ENCODE results near the gene QKI. TPM values are rescaled to one million over a fixed set of nuclear protein-coding genes. Genes with fewer than 3 reads are reported as not detected.
"Not testable (repeated sequence)": the region's sequence is repeated elsewhere in the genome, so short reads cannot be mapped to it uniquely, and the experiment has no call there.

Gene QKI
- total and polyA plus RNA-seq, 9 donors = 110 to 256 (median 229) TPM

DNA sequence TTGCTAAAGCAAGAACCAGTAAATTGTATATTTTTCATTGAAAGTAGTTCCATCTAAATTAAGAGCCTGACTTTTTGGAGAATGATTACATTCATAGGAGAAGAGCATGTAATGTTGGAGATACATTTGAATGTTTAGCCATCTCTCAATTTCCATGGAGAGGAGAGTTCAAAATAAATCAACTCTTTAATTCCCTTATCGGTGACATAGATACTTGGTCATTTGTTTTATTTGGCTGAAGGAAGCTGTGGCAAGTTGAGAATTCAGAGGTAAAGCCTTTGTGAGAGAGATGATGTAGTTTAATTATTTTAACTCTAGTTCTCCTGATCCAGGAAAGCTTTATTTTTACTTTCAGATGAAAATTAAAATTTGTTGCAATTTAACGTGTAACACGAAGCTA lies 22.3 kb downstream of the QKI start:
- Histone ChIP-seq H3K4me3 (ENCODE audit: low read length) (no peak overlapping the region), H3K4me1 (ENCODE audit: control insufficient read depth, insufficient read depth, low read length) (no peaks in the 10 kb centered on the region), H3K27me3 (ENCODE audit: control insufficient read depth, insufficient read depth, low read length) (no peaks in the 10 kb centered on the region), H3K36me3 (ENCODE audit: control insufficient read depth, insufficient read depth, low read length) (no peaks in the 10 kb centered on the region), H3K9me3 (replicated peaks; ENCODE audit: control insufficient read depth, low read depth, low read length) (no peaks in the 10 kb centered on the region), H3K27ac (ENCODE audit: low read length) (no peak overlapping the region)
- no peak for DNase-seq
- no CpG with 5 or more reads among the region's 3 CpGs for WGBS (ENCODE audit: insufficient coverage)

DNA sequence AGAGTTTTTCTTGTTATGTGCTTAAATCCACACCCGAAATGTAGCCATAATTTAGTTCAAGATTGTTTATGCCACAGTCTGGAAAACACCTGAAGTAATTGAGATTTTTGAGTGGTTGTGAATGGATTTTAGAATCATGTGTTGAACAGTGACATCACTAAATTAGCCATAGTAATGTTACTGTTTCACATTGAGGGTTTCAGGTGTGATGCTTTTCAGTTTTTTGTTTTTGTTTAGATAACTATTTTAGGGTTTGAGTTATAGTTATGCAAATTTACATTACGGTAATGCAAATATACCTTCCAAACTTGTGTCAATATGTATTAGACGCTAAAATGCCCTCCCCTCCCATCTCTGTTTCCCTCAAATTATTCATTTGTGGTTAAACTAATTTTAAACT lies 22.9 kb downstream of the QKI start:
- H3K4me3 ChIP-seq (ENCODE audit: low read length) = no peak overlapping the region
- DNase-seq = no peak
- WGBS (ENCODE audit: insufficient coverage) = no CpG with 5 or more reads among the region's 3 CpGs
- no peaks in the 10 kb centered on the region for H3K9me3 ChIP-seq (replicated peaks; ENCODE audit: control insufficient read depth, low read depth, low read length)
- H3K4me1 ChIP-seq (ENCODE audit: control insufficient read depth, insufficient read depth, low read length) = no peaks in the 10 kb centered on the region
- no peaks in the 10 kb centered on the region for H3K27me3 ChIP-seq (ENCODE audit: control insufficient read depth, insufficient read depth, low read length)
- no peak overlapping the region for H3K27ac ChIP-seq (ENCODE audit: low read length)
- no peaks in the 10 kb centered on the region for H3K36me3 ChIP-seq (ENCODE audit: control insufficient read depth, insufficient read depth, low read length)

DNA sequence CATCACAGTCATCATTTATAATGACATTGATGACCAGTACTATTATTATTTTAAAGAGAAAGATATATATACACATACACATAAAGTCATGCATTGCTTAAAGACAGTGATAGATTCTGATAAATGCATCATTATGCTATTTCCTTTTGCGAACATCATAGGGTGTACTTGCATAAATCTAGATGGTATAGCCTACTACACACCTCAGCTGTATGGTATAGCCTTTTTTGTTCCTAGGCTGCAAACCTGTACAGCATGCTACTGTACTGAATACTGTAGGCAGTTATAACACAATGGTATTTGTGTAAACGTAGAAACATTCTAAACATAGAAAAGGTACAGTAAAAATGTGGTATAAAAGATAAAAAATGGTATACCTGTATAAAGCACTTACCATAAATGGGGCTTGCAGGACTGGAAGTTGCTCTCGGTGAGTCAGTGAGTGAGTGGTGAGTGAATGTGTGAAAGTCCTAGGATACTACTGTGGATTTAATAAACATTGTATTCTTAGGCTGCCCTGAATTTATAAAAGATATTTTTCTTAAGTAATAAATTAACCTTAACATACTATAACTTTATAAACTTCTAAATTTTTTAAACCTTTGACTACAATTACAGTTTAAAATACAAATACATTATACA lies 23.9 kb downstream of the QKI start:
- DNase-seq = no peak
- no peaks in the 10 kb centered on the region for H3K36me3 ChIP-seq (ENCODE audit: control insufficient read depth, insufficient read depth, low read length)
- no peaks in the 10 kb centered on the region for H3K9me3 ChIP-seq (replicated peaks; ENCODE audit: control insufficient read depth, low read depth, low read length)
- H3K4me1 ChIP-seq (ENCODE audit: control insufficient read depth, insufficient read depth, low read length) = no peaks in the 10 kb centered on the region
- whole genome bisulfite sequencing (ENCODE audit: insufficient coverage) = no CpG with 5 or more reads among the region's 3 CpGs
- no peak overlapping the region for H3K27ac ChIP-seq (ENCODE audit: low read length)
- no peak overlapping the region for H3K4me3 ChIP-seq (ENCODE audit: low read length)
- H3K27me3 ChIP-seq (ENCODE audit: control insufficient read depth, insufficient read depth, low read length) = no peaks in the 10 kb centered on the region

DNA sequence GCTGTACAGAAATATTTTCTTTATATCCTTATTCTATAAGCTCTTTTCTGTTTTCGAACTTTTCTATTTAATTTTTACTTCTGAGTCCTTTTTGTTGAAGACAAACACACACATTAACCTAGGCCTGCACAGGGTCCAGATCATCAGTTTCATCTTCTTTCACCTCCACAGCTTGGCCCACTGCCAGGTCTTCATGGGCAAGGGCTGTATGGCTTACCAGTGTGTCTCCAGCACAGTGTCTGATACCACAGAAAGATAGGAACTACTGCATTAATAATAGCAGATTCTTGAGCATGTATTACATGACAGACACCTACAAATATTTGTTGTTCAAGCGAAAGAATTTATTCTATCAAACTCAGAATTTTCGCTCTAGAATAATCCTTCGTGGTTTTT lies 24.4 kb downstream of the QKI start:
- no peaks in the 10 kb centered on the region for H3K36me3 ChIP-seq (ENCODE audit: control insufficient read depth, insufficient read depth, low read length)
- no peak overlapping the region for H3K27ac ChIP-seq (ENCODE audit: low read length)
- WGBS (ENCODE audit: insufficient coverage) = no CpG with 5 or more reads among the region's 4 CpGs
- no peak overlapping the region for H3K4me3 ChIP-seq (ENCODE audit: low read length)
- no peaks in the 10 kb centered on the region for H3K9me3 ChIP-seq (replicated peaks; ENCODE audit: control insufficient read depth, low read depth, low read length)
- no peaks in the 10 kb centered on the region for H3K4me1 ChIP-seq (ENCODE audit: control insufficient read depth, insufficient read depth, low read length)
- H3K27me3 ChIP-seq (ENCODE audit: control insufficient read depth, insufficient read depth, low read length) = no peaks in the 10 kb centered on the region
- DNase-seq = no peak

DNA sequence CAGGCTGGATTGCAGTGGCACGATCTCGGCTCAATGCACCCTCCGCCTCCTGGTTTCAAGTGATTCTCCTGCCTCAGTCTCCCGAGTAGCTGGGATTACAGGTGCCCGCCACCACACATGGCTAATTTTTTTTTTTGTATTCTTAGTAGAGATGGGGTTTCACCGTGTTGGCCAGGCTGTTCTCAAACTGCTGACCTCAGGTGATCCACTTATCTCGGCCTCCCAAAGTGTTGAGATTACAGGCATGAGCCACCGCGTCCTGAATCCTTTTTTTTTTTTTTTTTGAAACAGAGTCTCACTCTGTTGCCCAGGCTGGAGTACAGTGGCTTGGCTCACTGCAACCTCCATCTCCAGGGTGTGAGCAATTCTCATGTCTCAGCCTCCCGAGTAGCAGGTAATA lies 24.9 kb downstream of the QKI start:
- not testable (repeated sequence) for DNase-seq; H3K36me3 ChIP-seq (ENCODE audit: control insufficient read depth, insufficient read depth, low read length); H3K4me3 ChIP-seq (ENCODE audit: low read length); H3K4me1 ChIP-seq (ENCODE audit: control insufficient read depth, insufficient read depth, low read length); H3K9me3 ChIP-seq (replicated peaks; ENCODE audit: control insufficient read depth, low read depth, low read length); H3K27ac ChIP-seq (ENCODE audit: low read length); H3K27me3 ChIP-seq (ENCODE audit: control insufficient read depth, insufficient read depth, low read length)
- WGBS (ENCODE audit: insufficient coverage) = 100% methylated on average over 7 of the region's 10 CpGs

DNA sequence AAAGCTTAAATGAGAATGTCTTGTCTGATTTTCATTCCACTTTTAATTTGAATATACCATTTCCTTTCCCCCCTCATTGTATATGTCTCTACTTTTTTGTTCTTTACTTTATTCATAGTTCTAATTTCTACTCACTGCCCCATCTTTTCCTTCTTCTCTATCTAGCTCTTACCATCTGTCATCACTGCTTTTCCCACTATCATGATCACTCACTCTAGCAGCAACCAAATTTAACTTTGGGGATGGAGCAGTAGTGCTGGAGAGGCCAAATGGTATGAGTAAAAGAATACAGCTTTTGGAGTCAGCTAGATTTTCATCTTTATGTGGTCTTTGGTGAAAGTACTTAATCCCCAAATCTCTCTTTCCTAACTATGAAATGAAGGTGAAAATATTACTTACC lies 25.5 kb downstream of the QKI start:
- no peak for DNase-seq

DNA sequence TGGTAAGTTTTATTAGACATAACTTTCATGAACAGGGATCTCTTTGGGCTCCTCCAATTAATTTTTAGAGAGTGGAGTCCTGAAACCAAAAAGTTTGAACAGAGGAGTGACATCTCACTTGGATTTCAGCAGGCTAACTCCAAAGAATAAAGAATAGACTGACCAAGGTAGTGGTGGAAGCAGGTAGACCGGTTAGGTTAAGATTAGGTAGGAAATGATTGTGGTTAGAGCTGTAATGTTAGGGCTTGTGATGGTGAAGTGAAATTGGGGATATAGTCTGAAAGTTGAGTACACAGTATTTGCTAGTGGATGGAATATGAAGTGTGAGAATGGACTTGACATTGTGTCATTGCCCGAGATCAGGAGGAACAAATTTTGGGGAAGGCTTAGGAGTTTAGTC lies 27.8 kb downstream of the QKI start:
- WGBS (ENCODE audit: insufficient coverage) = 46% methylated on average over 2 of the region's 2 CpGs
- H3K27ac ChIP-seq (ENCODE audit: low read length) = no peak overlapping the region
- no peak for DNase-seq
- H3K9me3 ChIP-seq (replicated peaks; ENCODE audit: control insufficient read depth, low read depth, low read length) = no peaks in the 10 kb centered on the region
- H3K36me3 ChIP-seq (ENCODE audit: control insufficient read depth, insufficient read depth, low read length) = no peaks in the 10 kb centered on the region
- no peak overlapping the region for H3K4me3 ChIP-seq (ENCODE audit: low read length)
- no peaks in the 10 kb centered on the region for H3K4me1 ChIP-seq (ENCODE audit: control insufficient read depth, insufficient read depth, low read length)
- no peaks in the 10 kb centered on the region for H3K27me3 ChIP-seq (ENCODE audit: control insufficient read depth, insufficient read depth, low read length)

More for the DNA sequence above, 25.5 kb downstream of the QKI start:
- H3K4me1 ChIP-seq (ENCODE audit: control insufficient read depth, insufficient read depth, low read length) = no peaks in the 10 kb centered on the region
- H3K9me3 ChIP-seq (replicated peaks; ENCODE audit: control insufficient read depth, low read depth, low read length) = no peaks in the 10 kb centered on the region
- no peaks in the 10 kb centered on the region for H3K36me3 ChIP-seq (ENCODE audit: control insufficient read depth, insufficient read depth, low read length)
- no peak overlapping the region for H3K4me3 ChIP-seq (ENCODE audit: low read length)
- H3K27ac ChIP-seq (ENCODE audit: low read length) = no peak overlapping the region
- H3K27me3 ChIP-seq (ENCODE audit: control insufficient read depth, insufficient read depth, low read length) = no peaks in the 10 kb centered on the region

DNA sequence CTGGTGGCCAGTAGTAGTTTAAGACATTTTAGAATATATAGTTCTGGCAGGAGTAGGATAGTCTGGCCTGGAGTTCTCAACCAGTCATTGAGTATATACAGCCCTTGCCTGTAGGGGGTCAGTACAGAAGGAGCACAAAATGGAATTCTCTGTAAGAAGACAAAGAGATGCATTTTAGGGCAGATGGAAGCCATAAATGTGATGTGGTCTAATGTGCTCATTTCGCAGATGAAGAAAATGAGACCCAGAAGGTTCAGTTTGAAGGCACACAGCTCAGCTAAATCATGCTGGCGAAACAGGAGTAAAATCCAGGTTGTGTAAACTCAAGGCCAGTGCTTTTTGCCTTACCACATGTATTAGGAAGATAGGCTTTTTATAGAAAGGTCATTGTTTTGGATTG lies 29.6 kb downstream of the QKI start:
- no peaks in the 10 kb centered on the region for H3K4me1 ChIP-seq (ENCODE audit: control insufficient read depth, insufficient read depth, low read length)
- no peaks in the 10 kb centered on the region for H3K36me3 ChIP-seq (ENCODE audit: control insufficient read depth, insufficient read depth, low read length)
- DNase-seq = no peak
- no peak overlapping the region for H3K27ac ChIP-seq (ENCODE audit: low read length)
- no peaks in the 10 kb centered on the region for H3K27me3 ChIP-seq (ENCODE audit: control insufficient read depth, insufficient read depth, low read length)
- WGBS (ENCODE audit: insufficient coverage) = 80% methylated on average over 1 of the region's 2 CpGs
- H3K9me3 ChIP-seq (replicated peaks; ENCODE audit: control insufficient read depth, low read depth, low read length) = no peaks in the 10 kb centered on the region
- no peak overlapping the region for H3K4me3 ChIP-seq (ENCODE audit: low read length)

DNA sequence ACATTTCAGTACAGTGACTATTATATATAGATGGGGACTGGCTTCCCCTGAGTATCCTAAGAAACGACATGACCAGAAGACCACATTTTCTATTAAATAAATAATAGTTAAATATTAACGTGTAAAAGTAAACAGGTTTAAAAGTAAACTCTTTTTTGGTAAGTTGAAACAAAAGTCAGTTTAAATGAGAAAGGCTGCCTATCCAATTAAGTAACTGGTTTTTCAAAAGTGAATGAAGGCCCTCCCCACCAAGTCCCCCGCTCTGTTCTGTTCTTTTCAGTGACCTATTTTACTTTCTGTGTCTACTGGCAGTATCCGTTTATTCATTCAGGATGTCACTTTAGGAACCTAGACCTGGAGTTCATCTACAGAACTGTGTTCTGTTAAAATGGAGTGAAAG lies 32.0 kb downstream of the QKI start:
- H3K36me3 ChIP-seq (ENCODE audit: control insufficient read depth, insufficient read depth, low read length) = no peaks in the 10 kb centered on the region
- no peak overlapping the region for H3K4me3 ChIP-seq (ENCODE audit: low read length)
- no peaks in the 10 kb centered on the region for H3K4me1 ChIP-seq (ENCODE audit: control insufficient read depth, insufficient read depth, low read length)
- no peak for DNase-seq
- H3K9me3 ChIP-seq (replicated peaks; ENCODE audit: control insufficient read depth, low read depth, low read length) = no peaks in the 10 kb centered on the region
- H3K27ac ChIP-seq (ENCODE audit: low read length) = no peak overlapping the region
- no CpG with 5 or more reads among the region's 4 CpGs for WGBS (ENCODE audit: insufficient coverage)
- H3K27me3 ChIP-seq (ENCODE audit: control insufficient read depth, insufficient read depth, low read length) = no peaks in the 10 kb centered on the region

DNA sequence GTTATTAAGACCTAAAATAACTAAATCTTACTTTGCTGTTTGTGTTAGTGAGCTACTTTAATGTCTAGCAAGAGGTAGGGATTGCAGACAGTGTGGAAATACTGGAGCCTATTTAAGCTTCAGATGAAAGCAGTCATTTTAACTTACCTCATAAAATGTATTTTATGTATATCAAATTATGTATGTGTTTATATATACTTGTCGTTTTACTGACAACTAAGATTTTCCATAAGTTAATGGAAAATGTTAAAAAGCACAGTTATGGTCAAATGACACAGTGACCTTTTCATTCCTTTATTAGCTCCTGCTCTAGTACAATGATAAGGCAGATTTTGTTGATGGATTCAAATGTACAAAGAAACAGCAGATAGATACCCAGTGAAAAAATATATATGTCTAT lies 34.6 kb downstream of the QKI start:
- Histone ChIP-seq H3K27ac (ENCODE audit: low read length) (no peak overlapping the region), H3K4me1 (ENCODE audit: control insufficient read depth, insufficient read depth, low read length) (no peaks in the 10 kb centered on the region)
- no CpG with 5 or more reads among the region's 1 CpG for WGBS (ENCODE audit: insufficient coverage)

DNA sequence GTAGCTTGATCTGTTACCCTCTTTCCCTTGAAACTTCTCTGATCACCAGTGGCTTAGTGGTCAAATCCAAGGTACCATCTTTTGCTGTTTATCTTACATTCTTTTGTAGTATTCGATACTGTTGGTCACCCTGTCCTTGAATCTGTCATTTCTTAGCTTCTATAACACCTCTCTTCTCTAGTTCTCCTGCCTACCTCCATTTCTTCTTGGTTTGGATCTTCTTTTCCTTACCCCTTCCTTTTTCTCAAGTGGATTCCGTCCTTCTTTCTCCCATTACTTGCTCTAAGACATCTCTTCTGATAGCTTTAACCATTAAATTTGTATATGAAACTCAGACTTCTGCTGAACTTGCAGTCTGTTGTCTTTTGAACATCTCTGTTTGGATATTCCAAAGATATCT lies 39.9 kb downstream of the QKI start:
- Histone ChIP-seq H3K36me3 (ENCODE audit: control insufficient read depth, insufficient read depth, low read length) (peaks cover 13% of the 10 kb centered on the region), H3K27ac (ENCODE audit: low read length) (no peak overlapping the region), H3K4me1 (ENCODE audit: control insufficient read depth, insufficient read depth, low read length) (peaks cover 10% of the 10 kb centered on the region), H3K4me3 (ENCODE audit: low read length) (no peak overlapping the region), H3K9me3 (replicated peaks; ENCODE audit: control insufficient read depth, low read depth, low read length) (no peaks in the 10 kb centered on the region), H3K27me3 (ENCODE audit: control insufficient read depth, insufficient read depth, low read length) (no peaks in the 10 kb centered on the region)
- no peak for DNase-seq
- 100% methylated on average over 1 of the region's 2 CpGs for WGBS (ENCODE audit: insufficient coverage)

More for the DNA sequence above, 34.6 kb downstream of the QKI start:
- no peaks in the 10 kb centered on the region for H3K27me3 ChIP-seq (ENCODE audit: control insufficient read depth, insufficient read depth, low read length)
- H3K36me3 ChIP-seq (ENCODE audit: control insufficient read depth, insufficient read depth, low read length) = no peaks in the 10 kb centered on the region
- H3K9me3 ChIP-seq (replicated peaks; ENCODE audit: control insufficient read depth, low read depth, low read length) = no peaks in the 10 kb centered on the region
- DNase-seq = peak; percentile 38
- H3K4me3 ChIP-seq (ENCODE audit: low read length) = no peak overlapping the region

Data from muscle of leg (tissue), 11 donors.